ENCODE measurements around the gene GCK. TPM values are rescaled to one million over a fixed set of nuclear protein-coding genes. Genes with fewer than 3 reads are reported as not detected.

The GCK gene
- total RNA-seq, 4 donors from 2014 or later: 0.52 TPM; not detected in 3

DNA sequence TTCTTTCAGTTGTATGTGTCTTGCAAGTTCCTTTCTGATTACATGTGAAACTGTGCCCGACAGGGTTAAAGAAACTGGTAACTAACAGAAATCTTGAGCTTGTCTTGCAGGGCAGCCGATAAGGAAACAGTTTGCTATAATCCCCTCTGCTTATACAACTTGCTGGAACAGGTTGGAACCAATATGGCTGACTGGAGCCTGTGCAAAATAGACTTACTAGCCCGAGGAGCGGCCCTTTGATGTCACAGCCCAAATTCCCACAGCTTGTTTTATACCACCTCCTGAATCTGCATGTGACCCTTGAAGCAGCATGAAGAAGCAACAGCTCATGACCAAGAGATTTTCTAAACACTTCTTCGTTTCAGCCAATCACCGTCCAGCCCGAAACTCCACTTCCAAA lies 8.2 kb upstream of the GCK start:
- H3K36me3 ChIP-seq: no peaks in the 10 kb centered on the region
- peak in 1 of 2 donors; percentile 35 for DNase-seq (ENCODE audit: low spot score in 2 of 2)
- WGBS: 71% methylated on average over 7 of the region's 7 CpGs
- TF ChIP-seq POLR2AphosphoS5 (IDR thresholded peaks at IDR 0.05): no peak
- TF ChIP-seq, protein P1, sequence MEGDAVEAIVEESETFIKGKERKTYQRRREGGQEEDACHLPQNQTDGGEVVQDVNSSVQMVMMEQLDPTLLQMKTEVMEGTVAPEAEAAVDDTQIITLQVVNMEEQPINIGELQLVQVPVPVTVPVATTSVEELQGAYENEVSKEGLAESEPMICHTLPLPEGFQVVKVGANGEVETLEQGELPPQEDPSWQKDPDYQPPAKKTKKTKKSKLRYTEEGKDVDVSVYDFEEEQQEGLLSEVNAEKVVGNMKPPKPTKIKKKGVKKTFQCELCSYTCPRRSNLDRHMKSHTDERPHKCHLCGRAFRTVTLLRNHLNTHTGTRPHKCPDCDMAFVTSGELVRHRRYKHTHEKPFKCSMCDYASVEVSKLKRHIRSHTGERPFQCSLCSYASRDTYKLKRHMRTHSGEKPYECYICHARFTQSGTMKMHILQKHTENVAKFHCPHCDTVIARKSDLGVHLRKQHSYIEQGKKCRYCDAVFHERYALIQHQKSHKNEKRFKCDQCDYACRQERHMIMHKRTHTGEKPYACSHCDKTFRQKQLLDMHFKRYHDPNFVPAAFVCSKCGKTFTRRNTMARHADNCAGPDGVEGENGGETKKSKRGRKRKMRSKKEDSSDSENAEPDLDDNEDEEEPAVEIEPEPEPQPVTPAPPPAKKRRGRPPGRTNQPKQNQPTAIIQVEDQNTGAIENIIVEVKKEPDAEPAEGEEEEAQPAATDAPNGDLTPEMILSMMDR (IDR thresholded peaks at IDR 0.05): no peak
- TF ChIP-seq POLR2A (IDR thresholded peaks at IDR 0.05): no peak
- TF ChIP-seq EP300 (IDR thresholded peaks at IDR 0.05): no peak
- H3K9me3 ChIP-seq: no peaks in the 10 kb centered on the region
- no peak overlapping the region for H3K4me3 ChIP-seq
- peaks cover 12% of the 10 kb centered on the region for H3K4me1 ChIP-seq
- H3K27ac ChIP-seq: no peak overlapping the region
- peaks cover 27% of the 10 kb centered on the region for H3K27me3 ChIP-seq

DNA sequence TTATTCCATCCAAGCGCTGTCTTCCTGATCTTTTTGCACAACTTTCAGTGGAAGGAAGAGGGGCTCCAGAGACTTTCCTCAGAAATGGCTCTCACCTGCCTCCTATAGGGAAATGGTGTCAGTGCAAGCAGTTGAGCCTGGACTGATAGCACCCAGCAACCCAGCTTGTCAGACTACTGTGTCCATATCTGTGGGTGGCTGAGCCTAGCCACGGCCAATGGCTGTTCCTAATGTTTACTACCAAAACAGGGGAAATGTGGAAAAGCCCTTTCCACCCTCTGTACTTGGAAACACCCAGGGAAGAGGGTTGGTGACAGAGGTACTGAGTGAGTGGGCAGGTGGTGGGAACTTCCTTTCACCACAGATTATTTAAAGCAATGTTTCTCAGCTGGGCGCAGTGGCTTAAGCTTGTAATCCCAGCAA lies 7.2 kb upstream of the GCK start:
- H3K9me3 ChIP-seq: no peaks in the 10 kb centered on the region
- TF ChIP-seq POLR2AphosphoS5 (IDR thresholded peaks at IDR 0.05): no peak
- TF ChIP-seq, protein P1 (IDR thresholded peaks at IDR 0.05): peak; percentile 9 to 59
- H3K27me3 ChIP-seq: peaks cover 29% of the 10 kb centered on the region
- no peaks in the 10 kb centered on the region for H3K36me3 ChIP-seq
- WGBS: 34% methylated on average over 3 of the region's 3 CpGs
- no peak overlapping the region for H3K27ac ChIP-seq
- H3K4me3 ChIP-seq: no peak overlapping the region
- peaks cover 2% of the 10 kb centered on the region for H3K4me1 ChIP-seq
- DNase-seq (ENCODE audit: low spot score in 2 of 2): peak in 1 of 2 donors; percentile 48

DNA sequence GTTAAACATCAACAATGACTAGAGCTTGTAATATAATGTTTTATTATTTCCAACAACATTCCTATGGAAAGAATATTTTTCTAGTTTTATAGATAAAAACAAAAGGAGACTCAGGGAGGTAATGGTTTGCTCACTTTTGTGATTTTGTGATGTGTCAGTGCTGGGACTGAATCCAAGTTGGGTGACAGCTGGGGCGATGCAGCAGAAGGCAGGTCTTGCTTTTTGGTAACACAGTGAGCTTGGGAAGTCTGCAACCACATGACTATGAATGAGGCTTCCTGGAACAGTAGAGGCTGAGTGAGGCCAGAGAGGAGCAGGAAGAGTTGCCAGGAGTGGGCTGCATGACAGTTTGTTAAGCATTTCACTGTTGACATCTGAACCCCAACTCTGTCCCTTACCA lies 6.7 kb upstream of the GCK start:
- TF ChIP-seq, protein P1 (IDR thresholded peaks at IDR 0.05): no peak
- TF ChIP-seq EP300 (IDR thresholded peaks at IDR 0.05): no peak
- no peak for TF ChIP-seq POLR2A (IDR thresholded peaks at IDR 0.05)
- no peak for TF ChIP-seq POLR2AphosphoS5 (IDR thresholded peaks at IDR 0.05)
- Histone ChIP-seq H3K27ac (no peak overlapping the region), H3K27me3 (peaks cover 29% of the 10 kb centered on the region), H3K9me3 (no peaks in the 10 kb centered on the region), H3K4me3 (no peak overlapping the region), H3K4me1 (no peaks in the 10 kb centered on the region), H3K36me3 (no peaks in the 10 kb centered on the region)
- WGBS: 57% methylated on average over 1 of the region's 1 CpG
- peak in 1 of 2 donors; percentile 12 for DNase-seq (ENCODE audit: low spot score in 2 of 2)

DNA sequence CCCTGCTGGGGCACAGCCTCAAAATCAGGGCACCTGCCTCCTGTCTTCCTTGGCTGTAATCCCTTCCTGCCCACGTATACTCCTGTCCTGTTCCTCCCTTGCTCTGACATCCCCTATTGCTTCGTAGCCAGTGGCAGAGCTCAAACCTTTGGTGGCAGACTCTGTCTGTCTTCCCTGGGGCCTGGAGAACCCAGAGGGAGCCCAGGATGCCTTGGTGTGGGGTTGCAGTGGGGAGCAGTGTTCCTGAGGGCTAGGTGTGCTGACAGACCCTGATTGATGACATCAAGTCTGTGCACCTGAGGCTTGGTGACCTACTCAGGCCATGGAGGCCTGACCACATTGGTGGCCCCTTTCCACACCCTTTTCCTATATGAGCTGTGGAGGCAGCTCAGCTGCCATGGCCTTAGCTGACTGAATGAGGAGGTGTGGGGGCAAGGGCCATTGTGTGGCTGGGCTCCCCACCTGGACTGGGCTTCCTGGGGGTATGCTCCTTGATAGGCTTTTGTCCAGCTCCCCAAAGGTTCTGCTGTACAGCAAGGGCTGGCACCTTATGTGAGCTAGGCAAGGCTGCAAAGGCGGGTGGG lies 5.4 kb upstream of the GCK start:
- peak in 1 of 2 donors; percentile 26 for DNase-seq (ENCODE audit: low spot score in 2 of 2)
- H3K27ac ChIP-seq: no peak overlapping the region
- H3K36me3 ChIP-seq: no peaks in the 10 kb centered on the region
- H3K4me3 ChIP-seq: no peak overlapping the region
- no peaks in the 10 kb centered on the region for H3K9me3 ChIP-seq
- 91% methylated on average over 3 of the region's 3 CpGs for WGBS
- TF ChIP-seq EP300 (IDR thresholded peaks at IDR 0.05) (no peak), POLR2A (IDR thresholded peaks at IDR 0.05) (no peak), POLR2AphosphoS5 (IDR thresholded peaks at IDR 0.05) (no peak)
- TF ChIP-seq, protein P1 (IDR thresholded peaks at IDR 0.05): no peak
- H3K4me1 ChIP-seq: no peaks in the 10 kb centered on the region
- peaks cover 29% of the 10 kb centered on the region for H3K27me3 ChIP-seq

GRCh38 chr7:44194069-44194468 lies 4.8 kb upstream of the GCK start:
- Histone ChIP-seq H3K4me3 (no peak overlapping the region), H3K36me3 (no peaks in the 10 kb centered on the region), H3K4me1 (no peaks in the 10 kb centered on the region), H3K27me3 (peaks cover 29% of the 10 kb centered on the region), H3K27ac (no peak overlapping the region), H3K9me3 (no peaks in the 10 kb centered on the region)
- 64% methylated on average over 2 of the region's 2 CpGs for WGBS
- TF ChIP-seq EP300 (IDR thresholded peaks at IDR 0.05) (no peak), POLR2AphosphoS5 (IDR thresholded peaks at IDR 0.05) (no peak), POLR2A (IDR thresholded peaks at IDR 0.05) (no peak)
- TF ChIP-seq, protein P1 (IDR thresholded peaks at IDR 0.05): no peak
- peak in 1 of 2 donors; percentile 21 for DNase-seq (ENCODE audit: low spot score in 2 of 2)
